ENCODE data around the gene MOB2. TPM values are rescaled to one million over a fixed set of nuclear protein-coding genes. Genes with fewer than 3 reads are reported as not detected.

Gene MOB2
- total RNA-seq, 2 donors from 2014 or later, result 11.4 to 31.3 TPM

- TF ChIP-seq CTCF (IDR thresholded peaks at IDR 0.05) (no peak), POLR2A (IDR thresholded peaks at IDR 0.05) (no peak)
- intact Hi-C loops (cut with DNase I), result no loop called here
- Histone ChIP-seq H3K27me3 (no peaks in the 10 kb centered on the region), H3K9me3 (no peaks in the 10 kb centered on the region), H3K4me3 (no peak overlapping the region), H3K27ac (no peak overlapping the region), H3K4me1 (peaks cover 10% of the 10 kb centered on the region), H3K36me3 (replicated peaks in 1 of 2; ENCODE audit: insufficient read depth in 1 of 2, low read depth in 2 of 2) (no peaks in the 10 kb centered on the region)
- no peak for ATAC-seq
- WGBS, 2 donors, result 85 to 86% methylated on average over 9 to 10 of the region's 15 CpGs
- no peak for DNase-seq
Observed at GRCh38 chr11:1508491-1508891, 21.9 kb upstream of the MOB2 start.

GRCh38 chr11:1507381-1508140, 21.0 kb upstream of the MOB2 start:
- Histone ChIP-seq H3K27ac (no peak overlapping the region), H3K9me3 (no peaks in the 10 kb centered on the region), H3K4me1 (peaks cover 20% of the 10 kb centered on the region), H3K36me3 (replicated peaks in 1 of 2; ENCODE audit: insufficient read depth in 1 of 2, low read depth in 2 of 2) (no peaks in the 10 kb centered on the region), H3K27me3 (no peaks in the 10 kb centered on the region), H3K4me3 (no peak overlapping the region)
- ATAC-seq (no peak), DNase-seq (no peak)
- TF ChIP-seq POLR2A (IDR thresholded peaks at IDR 0.05), result no peak
- no peak for TF ChIP-seq CTCF (IDR thresholded peaks at IDR 0.05)
- WGBS, 2 donors, result 74 to 81% methylated on average over 12 to 21 of the region's 21 CpGs
- intact Hi-C loops (cut with DNase I), result no loop called here

GRCh38 chr11:1506981-1507380, 20.4 kb upstream of the MOB2 start:
- 90 to 94% methylated on average over 7 to 9 of the region's 9 CpGs for WGBS, 2 donors
- ATAC-seq, result no peak

GRCh38 chr11:1505480-1505879, 18.9 kb upstream of the MOB2 start:
- TF ChIP-seq CTCF (IDR thresholded peaks at IDR 0.05), result no peak
- no peak for TF ChIP-seq POLR2A (IDR thresholded peaks at IDR 0.05)
- WGBS, 2 donors, result 78 to 91% methylated on average over 9 to 11 of the region's 11 CpGs
- H3K4me1 ChIP-seq, result peaks cover 21% of the 10 kb centered on the region

More at GRCh38 chr11:1506981-1507380, 20.4 kb upstream of the MOB2 start:
- H3K9me3 ChIP-seq, result no peaks in the 10 kb centered on the region
- no peak overlapping the region for H3K27ac ChIP-seq
- H3K4me3 ChIP-seq, result no peak overlapping the region
- no peaks in the 10 kb centered on the region for H3K27me3 ChIP-seq
- intact Hi-C loops (cut with DNase I), result no loop called here
- no peak for TF ChIP-seq CTCF (IDR thresholded peaks at IDR 0.05)
- no peak for TF ChIP-seq POLR2A (IDR thresholded peaks at IDR 0.05)
- DNase-seq, result no peak
- H3K4me1 ChIP-seq, result peaks cover 21% of the 10 kb centered on the region
- H3K36me3 ChIP-seq (replicated peaks in 1 of 2; ENCODE audit: insufficient read depth in 1 of 2, low read depth in 2 of 2), result no peaks in the 10 kb centered on the region

More at GRCh38 chr11:1505480-1505879, 18.9 kb upstream of the MOB2 start:
- Histone ChIP-seq H3K27me3 (no peaks in the 10 kb centered on the region), H3K36me3 (replicated peaks in 1 of 2; ENCODE audit: insufficient read depth in 1 of 2, low read depth in 2 of 2) (no peaks in the 10 kb centered on the region), H3K27ac (no peak overlapping the region), H3K4me3 (no peak overlapping the region), H3K9me3 (no peaks in the 10 kb centered on the region)
- ATAC-seq, result no peak
- intact Hi-C loops (cut with DNase I), result no loop called here
- no peak for DNase-seq

Measured in body of pancreas (tissue), 4 donors.